ENCODE measurements around the gene DRD1.
"Not testable (repeated sequence)": the region's sequence is repeated elsewhere in the genome, so short reads cannot be mapped to it uniquely, and the experiment has no call there.

Gene DRD1

GRCh38 chr5:175424594-175424993, 19.4 kb downstream of the DRD1 start:
- not testable (repeated sequence) for DNase-seq (ENCODE audit: low spot score)

- no peak for DNase-seq (ENCODE audit: low spot score)
Measured at GRCh38 chr5:175422058-175422457, 21.9 kb downstream of the DRD1 start.

- no peak for DNase-seq (ENCODE audit: low spot score)
Measured at GRCh38 chr5:175420383-175420782, 23.6 kb downstream of the DRD1 start.

- no peak for DNase-seq (ENCODE audit: low spot score)
Measured at GRCh38 chr5:175418251-175418650, 25.7 kb downstream of the DRD1 start.

GRCh38 chr5:175417384-175417783, 26.6 kb downstream of the DRD1 start:
- DNase-seq (ENCODE audit: low spot score) = no peak

- no peak for DNase-seq (ENCODE audit: low spot score)
Measured at GRCh38 chr5:175415303-175415702, 28.7 kb downstream of the DRD1 start.

GRCh38 chr5:175410926-175411325, 33.1 kb downstream of the DRD1 start:
- DNase-seq (ENCODE audit: low spot score) = no peak

GRCh38 chr5:175406300-175406699, 37.7 kb downstream of the DRD1 start:
- no peak for DNase-seq (ENCODE audit: low spot score)

GRCh38 chr5:175397590-175398297, 46.2 kb downstream of the DRD1 start:
- not testable (repeated sequence) for DNase-seq (ENCODE audit: low spot score)

GRCh38 chr5:175395430-175395829, 48.6 kb downstream of the DRD1 start:
- DNase-seq (ENCODE audit: low spot score) = not testable (repeated sequence)

GRCh38 chr5:175394601-175395000, 49.4 kb downstream of the DRD1 start:
- DNase-seq (ENCODE audit: low spot score) = no peak

- DNase-seq (ENCODE audit: low spot score) = no peak
Measured at GRCh38 chr5:175393897-175394296, 50.1 kb downstream of the DRD1 start.

- DNase-seq (ENCODE audit: low spot score) = no peak
Measured at GRCh38 chr5:175392236-175392635, 51.7 kb downstream of the DRD1 start.

- DNase-seq (ENCODE audit: low spot score) = no peak
Measured at GRCh38 chr5:175390352-175391083, 53.5 kb downstream of the DRD1 start.

All from hematopoietic multipotent progenitor cell treated with erythropoietin and hydrocortisone succinate and interleukin-3 and kit ligand, for 15 days (in vitro differentiated cells).